Natural killer cell treated with Interleukin-12 subunit alpha and Interleukin-12 subunit beta and Interleukin-15 and Interleukin-18, amount 100 ng/mL, for 72 hours (primary cell): ENCODE results near the gene EVC2. TPM values are rescaled to one million over a fixed set of nuclear protein-coding genes. Genes with fewer than 3 reads are reported as not detected.

Experiments used
- ATAC-seq, 2 donors: fragments of 150-1000 bp; cut with Tn5 transposase in 1 of 2; sonication (Bioruptor Pico), chemical (Tn5 transposase) in 1 of 2; 2 replicates each; pipeline ENCODE4 v1.10.0; 2021
- DNase-seq: peaks from one replicate; pipeline ENCODE4 v3.0.0; 2022; ENCODE audit warnings: low spot score
- H3K27ac Mint-ChIP-seq, 2 donors: 1 replicate in 1 of 2; 2 replicates in 1 of 2; pipeline ENCODE4 v1.8.0; 2022; ENCODE audit warnings: mixed read lengths in 2 of 2, mild to moderate bottlenecking in 1 of 2, moderate library complexity in 1 of 2
- H3K27me3 Mint-ChIP-seq, 2 donors: 1 replicate in 1 of 2; 2 replicates in 1 of 2; pipeline ENCODE4 v1.8.0; 2022; ENCODE audit warnings: mixed read lengths in 2 of 2
- H3K36me3 Mint-ChIP-seq: one replicate; pipeline ENCODE4 v1.8.0; 2022; ENCODE audit warnings: mixed read lengths
- H3K4me1 Mint-ChIP-seq, 2 donors: 1 replicate in 1 of 2; 2 replicates in 1 of 2; pipeline ENCODE4 v1.8.0; 2022; ENCODE audit warnings: low read depth in 2 of 2, mixed read lengths in 2 of 2, mild to moderate bottlenecking in 1 of 2
- H3K4me3 Mint-ChIP-seq: one replicate; pipeline ENCODE4 v1.8.0; 2022; ENCODE audit warnings: mixed read lengths
- H3K9me3 Mint-ChIP-seq: 2 replicates; pipeline ENCODE4 v1.8.0; 2022; ENCODE audit warnings: mixed read lengths
- total RNA-seq, 2 donors: library from RNA; stranded (reverse); gene quantifications; one replicate each; pipeline ENCODE4 v1.2.3, GENCODE V29; 2022

EVC2 gene
- total RNA-seq, 2 donors from 2014 or later: 0.12 to 4.4 TPM

DNA sequence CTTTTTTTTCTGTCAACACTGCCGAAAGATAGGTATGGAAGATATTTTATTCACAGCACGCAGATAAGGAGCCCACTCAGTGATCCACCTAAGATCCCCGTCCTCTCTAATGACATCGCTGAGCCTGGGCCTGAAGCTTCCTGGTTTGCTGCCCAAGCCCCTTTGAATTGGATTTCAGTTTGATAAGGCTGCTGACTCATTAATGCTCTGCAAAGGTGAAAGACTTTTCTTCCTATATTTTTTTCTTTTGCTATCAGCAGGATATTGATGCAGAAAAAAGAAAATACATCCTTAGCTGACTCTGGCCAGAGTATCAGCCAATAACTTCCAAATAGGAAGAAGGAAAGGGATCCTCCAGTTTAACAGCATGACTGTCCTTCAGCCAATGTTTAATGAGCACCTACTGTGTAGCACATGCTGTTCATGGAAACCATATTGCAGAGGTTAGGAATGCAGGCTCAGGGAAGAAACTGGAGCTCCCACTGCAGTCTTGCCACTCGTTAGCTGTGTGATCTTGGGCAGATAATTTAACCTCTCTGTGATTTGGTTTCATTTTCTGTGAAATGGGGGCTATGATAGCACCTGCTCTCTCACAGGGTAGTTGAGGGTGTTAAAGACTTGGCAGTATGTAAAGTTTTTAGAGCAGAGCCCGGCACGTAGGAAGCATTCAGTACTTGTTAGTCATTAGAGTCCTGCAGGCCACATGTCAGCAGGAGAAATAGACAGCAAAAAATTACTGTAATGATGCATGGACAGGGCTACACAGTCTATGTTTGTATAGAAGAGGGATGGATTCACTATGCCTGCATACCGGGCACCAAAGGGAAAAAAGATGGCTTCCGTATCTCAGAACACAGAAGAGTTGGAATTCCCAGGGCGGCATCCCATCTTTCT is 41.9 kb upstream of the EVC2 start:
- Mint-ChIP-seq H3K4me3 (no peak overlapping the region), H3K27me3 (no peaks in the 10 kb centered on the region), H3K27ac (no peak overlapping the region), H3K9me3 (no peaks in the 10 kb centered on the region), H3K4me1 (no peaks in the 10 kb centered on the region), H3K36me3 (no peaks in the 10 kb centered on the region)
- DNase-seq (no peak), ATAC-seq (no peak)

DNA sequence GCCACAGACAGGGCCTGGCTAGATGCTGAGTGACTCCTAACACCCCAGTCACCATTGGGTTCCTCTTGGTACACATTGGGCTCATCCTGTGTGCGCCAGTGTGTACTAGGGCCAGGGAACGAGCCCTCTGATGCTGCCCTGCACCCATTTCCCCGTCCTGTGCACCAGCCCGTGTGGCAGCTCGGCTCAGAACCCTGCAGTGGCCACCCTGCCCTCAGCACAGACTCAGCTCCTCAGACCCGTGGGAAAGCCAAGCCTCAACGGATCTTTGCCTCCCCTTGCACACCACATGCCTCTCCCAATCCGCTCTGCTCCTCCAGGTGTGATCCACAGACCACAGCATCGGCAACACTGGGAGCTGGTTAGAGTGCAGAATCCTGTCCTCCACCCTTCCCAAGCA is 41.2 kb upstream of the EVC2 start:
- Mint-ChIP-seq H3K4me1 (no peaks in the 10 kb centered on the region), H3K4me3 (no peak overlapping the region)

DNA sequence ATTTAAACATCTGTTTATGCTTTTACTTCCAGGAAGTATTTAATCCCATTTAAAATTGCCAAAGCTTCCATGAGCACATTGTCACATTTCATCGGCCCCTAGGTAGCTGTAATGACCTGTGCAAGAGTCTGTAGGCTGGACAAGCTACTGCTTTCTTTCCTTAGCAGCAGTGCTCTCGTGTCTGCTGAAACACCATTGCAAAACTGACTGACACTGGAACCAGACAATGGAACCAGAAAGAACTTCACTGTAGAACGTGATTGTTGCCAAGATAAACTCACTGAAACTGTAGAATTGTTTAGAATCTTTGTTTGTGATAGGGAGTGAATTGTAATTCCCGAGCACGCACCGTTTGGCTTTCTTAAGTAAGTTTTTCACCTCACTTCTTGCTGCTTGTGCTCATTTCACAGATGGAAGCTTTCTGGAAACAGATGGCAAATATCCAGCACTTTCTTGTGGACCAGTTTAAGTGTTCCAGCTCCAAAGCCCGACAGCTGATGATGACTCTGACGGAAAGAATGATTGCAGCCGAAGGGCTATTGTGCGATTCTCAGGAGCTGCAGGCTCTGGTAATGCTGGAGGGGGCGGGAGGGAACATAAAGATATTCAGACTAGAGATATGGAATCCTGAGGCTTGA is 39.5 kb upstream of the EVC2 start:
- ATAC-seq (no peak), DNase-seq (no peak)
- H3K27me3 Mint-ChIP-seq: no peaks in the 10 kb centered on the region
- no peaks in the 10 kb centered on the region for H3K4me1 Mint-ChIP-seq
- H3K4me3 Mint-ChIP-seq: no peak overlapping the region
- H3K27ac Mint-ChIP-seq: no peak overlapping the region
- H3K9me3 Mint-ChIP-seq: no peaks in the 10 kb centered on the region
- H3K36me3 Mint-ChIP-seq: no peaks in the 10 kb centered on the region

More for the DNA sequence above, 41.2 kb upstream of the EVC2 start:
- no peaks in the 10 kb centered on the region for H3K36me3 Mint-ChIP-seq
- no peaks in the 10 kb centered on the region for H3K9me3 Mint-ChIP-seq
- ATAC-seq (no peak), DNase-seq (no peak)
- H3K27me3 Mint-ChIP-seq: no peaks in the 10 kb centered on the region
- no peak overlapping the region for H3K27ac Mint-ChIP-seq

DNA sequence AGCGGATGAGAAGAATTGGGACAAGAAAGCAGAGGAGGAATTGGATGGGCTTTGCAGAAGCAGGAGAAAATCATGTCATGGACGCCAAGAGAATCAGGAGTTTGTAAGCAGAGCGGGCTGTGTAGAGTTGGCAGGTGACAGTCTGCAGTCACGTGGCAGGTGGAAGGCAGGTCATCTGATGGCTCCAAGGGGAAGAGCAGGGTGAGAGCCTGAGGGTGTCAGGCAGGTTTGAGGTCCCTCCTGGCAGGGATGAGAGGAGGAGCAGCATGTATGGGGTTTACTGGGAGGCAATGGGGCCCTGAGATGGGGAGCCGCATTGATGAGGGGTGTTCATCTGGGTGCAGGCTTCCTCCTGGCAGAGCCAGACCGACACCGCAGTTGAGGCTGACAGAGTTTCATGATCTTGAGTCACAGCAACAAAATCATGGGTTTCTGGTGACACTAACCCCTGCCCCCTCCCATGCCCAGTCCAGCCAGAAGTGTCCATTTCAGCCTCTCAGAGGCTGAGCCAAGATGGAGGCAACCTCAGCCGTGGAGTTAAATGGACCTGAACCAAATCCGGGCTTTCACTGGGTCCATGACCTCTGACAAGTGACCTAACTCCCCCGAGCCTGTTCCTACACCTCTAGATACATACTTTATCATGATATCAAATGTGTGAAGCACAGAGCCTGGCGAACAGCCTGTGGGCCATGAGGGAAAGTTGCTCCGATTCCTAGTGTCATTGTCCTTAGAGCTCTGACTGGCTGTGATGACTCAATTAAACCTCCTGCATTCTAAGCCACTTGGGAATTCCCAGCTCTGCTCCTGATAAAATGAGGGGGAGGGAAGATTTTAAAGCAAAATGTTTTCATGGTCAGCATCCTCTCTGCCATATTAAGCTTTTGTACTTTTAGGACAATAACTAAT is 38.7 kb upstream of the EVC2 start:
- Mint-ChIP-seq H3K4me1 (no peaks in the 10 kb centered on the region), H3K27me3 (no peaks in the 10 kb centered on the region), H3K4me3 (no peak overlapping the region), H3K36me3 (no peaks in the 10 kb centered on the region), H3K27ac (no peak overlapping the region), H3K9me3 (no peaks in the 10 kb centered on the region)
- ATAC-seq (no peak), DNase-seq (no peak)

DNA sequence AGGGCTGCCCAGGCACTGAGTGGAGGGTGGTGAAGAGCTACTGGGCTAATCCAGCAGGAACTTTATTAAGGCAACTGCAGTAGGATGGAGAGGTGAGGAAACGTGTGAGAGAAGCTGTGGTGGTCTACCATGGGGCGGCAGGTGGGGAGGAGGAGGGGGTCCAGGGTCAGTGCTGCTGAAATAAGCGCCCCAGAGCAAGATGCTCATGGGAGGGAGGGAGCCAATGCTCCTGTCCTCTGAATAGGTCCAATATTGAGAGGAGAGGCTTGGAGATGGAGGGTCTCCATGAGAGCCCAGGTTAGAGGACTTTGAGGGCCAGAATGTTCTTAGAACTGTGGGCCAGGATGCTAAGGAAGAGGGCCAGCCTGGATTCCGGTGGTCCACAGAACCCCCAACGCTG is 37.9 kb upstream of the EVC2 start:
- Mint-ChIP-seq H3K27ac (no peak overlapping the region), H3K27me3 (no peaks in the 10 kb centered on the region), H3K4me3 (no peak overlapping the region), H3K9me3 (no peaks in the 10 kb centered on the region), H3K4me1 (no peaks in the 10 kb centered on the region), H3K36me3 (no peaks in the 10 kb centered on the region)
- DNase-seq (no peak), ATAC-seq (peak in 1 of 2 donors; percentile 7)

DNA sequence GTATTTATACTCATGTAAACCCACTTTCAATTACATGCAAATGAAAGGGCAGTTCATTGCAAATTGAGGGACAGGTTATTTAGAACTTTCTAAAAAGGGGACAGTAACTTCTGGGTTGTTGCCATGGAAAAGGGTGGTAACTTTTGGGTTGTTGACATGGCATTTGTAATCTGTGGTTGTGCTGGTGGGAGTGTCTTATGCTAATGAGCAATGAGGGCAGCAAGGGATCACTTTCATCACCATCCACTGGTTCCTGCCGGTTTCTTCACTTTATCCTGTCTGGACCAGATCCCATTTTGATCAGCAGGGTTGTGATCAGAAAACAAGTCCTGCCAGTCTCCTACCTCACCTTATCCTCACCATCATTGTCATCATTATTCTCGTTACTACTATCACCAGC is 34.6 kb upstream of the EVC2 start:
- ATAC-seq: no peak
- H3K27me3 Mint-ChIP-seq: no peaks in the 10 kb centered on the region
- H3K9me3 Mint-ChIP-seq: no peaks in the 10 kb centered on the region
- H3K36me3 Mint-ChIP-seq: no peaks in the 10 kb centered on the region
- H3K4me3 Mint-ChIP-seq: no peak overlapping the region
- no peak for DNase-seq
- no peak overlapping the region for H3K27ac Mint-ChIP-seq
- no peaks in the 10 kb centered on the region for H3K4me1 Mint-ChIP-seq

DNA sequence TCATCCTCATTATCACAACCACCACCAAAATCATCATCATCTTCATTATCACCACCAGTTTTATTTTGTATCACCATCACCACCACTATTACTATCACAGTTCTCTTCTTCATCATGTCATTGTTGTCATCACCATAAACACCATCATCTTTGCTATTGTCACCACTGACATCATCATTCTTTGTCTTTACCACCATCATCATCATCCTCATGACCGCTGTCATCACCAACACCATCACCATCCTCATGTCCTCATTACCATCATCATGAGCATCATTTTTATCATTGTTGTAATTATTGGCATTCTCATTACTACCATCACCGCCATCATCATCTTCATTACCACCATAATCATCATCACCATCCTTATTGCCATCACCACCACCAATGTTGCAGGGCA is 34.0 kb upstream of the EVC2 start:
- Mint-ChIP-seq H3K36me3 (no peaks in the 10 kb centered on the region), H3K27ac (no peak overlapping the region), H3K4me1 (no peaks in the 10 kb centered on the region), H3K9me3 (no peaks in the 10 kb centered on the region), H3K4me3 (no peak overlapping the region), H3K27me3 (no peaks in the 10 kb centered on the region)
- no peak for ATAC-seq
- DNase-seq: no peak

DNA sequence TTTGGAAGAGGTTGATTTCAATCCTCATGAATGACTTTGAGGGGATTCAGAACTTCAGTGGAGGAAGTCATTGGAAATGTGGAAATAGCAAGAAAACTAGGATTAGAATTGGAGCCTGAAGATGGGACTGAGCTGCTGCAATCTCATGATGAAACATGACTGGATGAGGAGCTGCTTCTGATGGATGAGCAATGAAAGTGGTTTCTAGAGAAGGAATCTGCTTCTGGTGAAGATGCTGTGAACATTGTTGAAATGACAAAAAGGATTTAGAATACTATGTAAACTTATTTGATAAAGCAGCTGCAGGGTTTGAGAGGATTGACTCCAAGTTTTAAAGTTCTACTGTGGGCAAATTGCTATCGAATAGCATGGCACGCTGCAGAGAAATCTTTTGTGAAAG is 29.7 kb upstream of the EVC2 start:
- no peaks in the 10 kb centered on the region for H3K36me3 Mint-ChIP-seq
- no peak for DNase-seq
- peaks cover 0 to 3% of the 10 kb centered on the region in 2 donors for H3K27me3 Mint-ChIP-seq
- no peaks in the 10 kb centered on the region for H3K4me1 Mint-ChIP-seq
- H3K27ac Mint-ChIP-seq: no peak overlapping the region
- H3K4me3 Mint-ChIP-seq: no peak overlapping the region
- H3K9me3 Mint-ChIP-seq: no peaks in the 10 kb centered on the region
- ATAC-seq: no peak

DNA sequence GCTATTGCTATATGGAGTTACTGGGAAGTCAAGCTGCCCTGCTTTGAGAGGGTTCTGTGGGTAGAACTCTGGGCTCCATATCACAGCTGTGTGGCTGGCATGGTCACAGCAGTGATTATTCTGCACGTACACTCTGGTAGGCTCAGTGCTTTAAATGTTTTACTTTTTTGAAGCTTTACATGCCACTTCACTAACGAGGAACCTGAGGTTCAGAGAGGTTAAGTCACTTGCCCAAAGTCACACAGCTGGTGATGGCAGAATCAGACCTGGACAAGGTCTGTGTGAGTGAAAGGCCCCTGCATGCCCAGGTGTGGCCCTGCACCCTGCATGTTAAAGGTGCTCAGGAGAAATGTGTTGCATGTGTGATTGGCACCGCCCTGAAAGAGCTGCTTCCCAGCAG is 27.1 kb upstream of the EVC2 start:
- no peak overlapping the region for H3K27ac Mint-ChIP-seq
- H3K27me3 Mint-ChIP-seq: peaks cover 0 to 3% of the 10 kb centered on the region in 2 donors
- H3K4me3 Mint-ChIP-seq: no peak overlapping the region
- ATAC-seq: no peak
- no peaks in the 10 kb centered on the region for H3K4me1 Mint-ChIP-seq
- no peaks in the 10 kb centered on the region for H3K9me3 Mint-ChIP-seq
- H3K36me3 Mint-ChIP-seq: no peaks in the 10 kb centered on the region
- no peak for DNase-seq

DNA sequence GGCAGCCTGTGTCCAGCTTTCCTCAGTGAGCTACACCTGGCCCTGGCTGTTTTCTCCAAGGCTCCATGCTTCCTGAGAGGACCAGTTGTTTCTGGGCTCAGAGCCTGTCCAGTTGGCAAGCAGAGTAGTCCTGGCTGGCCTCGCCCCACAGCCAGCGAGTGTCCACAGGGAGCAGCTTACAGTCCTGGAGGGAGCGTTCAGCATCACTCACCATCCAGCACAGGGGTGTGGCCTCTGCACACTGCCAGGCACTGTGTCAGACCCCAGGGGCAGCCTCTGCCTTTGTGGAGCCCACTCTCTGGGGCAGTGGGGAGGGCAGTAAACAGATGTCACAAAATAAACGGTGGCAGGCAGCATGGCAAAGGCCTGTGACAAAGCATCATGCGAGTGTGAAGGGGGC is 26.5 kb upstream of the EVC2 start:
- Mint-ChIP-seq H3K4me3 (no peak overlapping the region), H3K27ac (no peak overlapping the region), H3K36me3 (no peaks in the 10 kb centered on the region), H3K27me3 (peaks cover 0 to 3% of the 10 kb centered on the region in 2 donors), H3K9me3 (no peaks in the 10 kb centered on the region), H3K4me1 (no peaks in the 10 kb centered on the region)
- peak; percentile 29 for ATAC-seq
- DNase-seq: no peak

DNA sequence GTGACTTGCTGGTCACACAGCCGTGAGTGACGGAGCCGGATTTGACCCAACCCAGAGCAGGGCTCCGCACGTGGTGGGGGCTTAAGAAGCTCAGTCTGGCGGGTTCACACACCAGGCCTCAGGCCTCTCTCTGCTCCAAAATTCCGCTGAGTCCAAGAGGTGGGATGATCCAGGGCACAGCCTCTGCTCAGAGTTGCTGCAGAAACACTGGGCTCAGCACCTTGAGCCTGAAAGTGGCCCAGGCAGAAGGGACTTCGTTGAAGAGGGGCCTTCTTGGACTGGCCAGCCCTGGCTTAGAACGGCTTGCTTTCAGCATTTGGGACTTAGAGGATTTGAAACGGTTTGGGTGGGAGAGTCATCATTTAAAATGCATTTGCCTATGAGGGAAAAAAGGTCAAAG is 23.8 kb upstream of the EVC2 start:
- no peaks in the 10 kb centered on the region for H3K9me3 Mint-ChIP-seq
- peaks cover 0 to 8% of the 10 kb centered on the region in 2 donors for H3K27me3 Mint-ChIP-seq
- H3K36me3 Mint-ChIP-seq: no peaks in the 10 kb centered on the region
- no peak for ATAC-seq
- no peak overlapping the region for H3K4me3 Mint-ChIP-seq
- no peak overlapping the region for H3K27ac Mint-ChIP-seq
- no peaks in the 10 kb centered on the region for H3K4me1 Mint-ChIP-seq
- no peak for DNase-seq

DNA sequence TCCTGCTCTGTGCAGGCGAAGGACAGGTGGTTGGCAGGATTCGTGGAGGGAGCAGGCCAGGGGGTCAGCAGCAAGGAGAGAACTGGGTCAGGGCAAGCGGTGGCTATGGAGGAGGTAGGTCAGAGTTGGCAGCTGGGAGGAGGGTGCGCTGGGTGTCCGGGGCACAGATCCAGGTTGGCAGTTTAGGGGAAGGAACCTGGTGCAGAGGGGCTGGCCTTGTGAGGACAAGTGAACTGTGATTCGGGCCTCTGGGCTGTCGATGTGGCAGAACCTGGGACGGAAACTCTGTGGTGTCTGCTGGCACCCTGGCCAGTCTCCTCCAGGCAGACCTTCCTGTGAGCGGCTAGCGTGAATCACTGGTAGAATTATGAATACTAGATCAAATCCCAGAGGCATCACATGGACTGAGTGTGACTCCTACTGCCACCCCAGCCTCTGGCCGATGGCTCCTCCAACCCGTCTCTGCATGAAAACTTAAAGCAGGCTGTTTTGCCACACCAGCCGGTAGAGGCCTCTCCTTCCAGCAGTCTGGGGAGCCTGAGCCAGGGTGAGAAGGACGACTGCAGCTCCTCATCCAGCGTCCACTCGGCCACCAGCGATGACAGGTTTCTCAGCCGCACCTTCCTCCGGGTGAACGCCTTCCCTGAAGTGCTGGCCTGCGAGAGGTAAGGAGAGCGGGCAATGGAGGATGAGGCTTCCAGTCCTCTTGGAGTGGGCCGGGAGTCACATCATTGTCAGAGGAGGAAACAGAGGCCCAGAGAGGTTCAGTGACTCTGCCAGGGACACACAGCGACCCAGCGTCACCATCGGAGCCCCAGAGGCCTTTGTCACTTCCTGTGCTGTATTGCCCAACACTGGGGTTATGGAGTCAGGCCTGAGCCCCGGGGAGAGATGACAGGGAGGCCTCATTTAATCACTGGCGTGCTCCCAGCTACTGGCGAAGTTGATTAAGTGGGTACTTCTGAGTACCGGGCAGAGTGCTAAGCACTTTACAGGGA is 22.9 kb upstream of the EVC2 start:
- H3K27me3 Mint-ChIP-seq: peaks cover 0 to 8% of the 10 kb centered on the region in 2 donors
- no peak overlapping the region for H3K4me3 Mint-ChIP-seq
- H3K36me3 Mint-ChIP-seq: no peaks in the 10 kb centered on the region
- H3K9me3 Mint-ChIP-seq: no peaks in the 10 kb centered on the region
- H3K4me1 Mint-ChIP-seq: no peaks in the 10 kb centered on the region
- ATAC-seq (peak in 1 of 2 donors; percentile 43), DNase-seq (no peak)
- no peak overlapping the region for H3K27ac Mint-ChIP-seq

DNA sequence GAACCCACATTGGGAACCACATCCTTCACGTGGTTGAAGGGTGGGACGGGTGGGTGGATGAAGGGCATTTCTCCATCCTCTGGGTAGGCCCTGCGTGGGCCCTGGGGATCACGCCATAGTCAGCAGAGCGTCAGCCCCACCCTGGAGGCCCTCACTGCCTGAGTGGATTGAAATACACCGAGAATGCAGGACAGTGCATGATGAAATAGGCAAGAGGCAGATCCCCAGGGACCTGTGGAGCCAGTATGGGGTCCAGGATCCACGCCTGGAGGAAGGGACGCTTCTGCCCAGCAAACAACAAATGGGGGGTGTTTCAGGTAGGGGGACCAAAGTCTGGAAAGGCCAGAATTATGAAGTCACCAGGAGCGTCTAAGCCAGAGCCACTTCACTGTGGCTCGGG is 22.1 kb upstream of the EVC2 start:
- ATAC-seq (no peak), DNase-seq (no peak)
- Mint-ChIP-seq H3K27me3 (peaks cover 0 to 8% of the 10 kb centered on the region in 2 donors), H3K36me3 (no peaks in the 10 kb centered on the region), H3K4me3 (no peak overlapping the region), H3K27ac (no peak overlapping the region), H3K4me1 (no peaks in the 10 kb centered on the region), H3K9me3 (no peaks in the 10 kb centered on the region)
